ENCODE results near the gene FGD2. TPM values are rescaled to one million over a fixed set of nuclear protein-coding genes. Genes with fewer than 3 reads are reported as not detected.

The FGD2 gene
- total RNA-seq, 1 donor from 2014 or later: under 0.01 TPM

DNA sequence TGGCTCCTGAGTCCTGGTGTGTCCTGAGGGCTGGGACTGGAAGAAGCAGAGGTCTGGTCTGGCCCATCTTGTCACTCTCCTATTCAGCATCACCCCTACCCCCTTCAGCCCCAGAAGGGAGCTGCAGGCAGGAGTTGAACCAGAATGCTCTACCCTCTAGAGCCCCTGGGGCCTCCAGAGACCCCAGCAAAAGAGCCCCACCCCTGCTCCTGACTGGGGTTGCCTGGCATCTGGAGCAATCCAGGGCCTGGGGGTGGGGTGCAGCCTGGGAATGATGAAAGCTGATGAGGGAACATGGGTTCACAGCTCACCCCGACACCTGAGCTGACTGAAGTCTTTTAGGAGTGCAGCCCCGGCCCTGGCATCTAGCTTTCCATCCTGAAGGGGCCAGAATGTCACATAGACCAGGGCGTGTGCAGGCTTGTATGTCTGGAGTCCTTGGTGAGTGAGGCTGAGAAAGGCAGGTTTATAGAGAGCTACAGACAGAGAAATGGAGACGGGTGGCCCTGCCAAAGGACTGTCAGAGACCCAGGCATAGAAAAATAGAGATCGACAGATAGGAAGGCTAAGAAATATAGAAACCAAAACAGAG is 12.2 kb downstream of the FGD2 start:
- TF ChIP-seq, protein P1, sequence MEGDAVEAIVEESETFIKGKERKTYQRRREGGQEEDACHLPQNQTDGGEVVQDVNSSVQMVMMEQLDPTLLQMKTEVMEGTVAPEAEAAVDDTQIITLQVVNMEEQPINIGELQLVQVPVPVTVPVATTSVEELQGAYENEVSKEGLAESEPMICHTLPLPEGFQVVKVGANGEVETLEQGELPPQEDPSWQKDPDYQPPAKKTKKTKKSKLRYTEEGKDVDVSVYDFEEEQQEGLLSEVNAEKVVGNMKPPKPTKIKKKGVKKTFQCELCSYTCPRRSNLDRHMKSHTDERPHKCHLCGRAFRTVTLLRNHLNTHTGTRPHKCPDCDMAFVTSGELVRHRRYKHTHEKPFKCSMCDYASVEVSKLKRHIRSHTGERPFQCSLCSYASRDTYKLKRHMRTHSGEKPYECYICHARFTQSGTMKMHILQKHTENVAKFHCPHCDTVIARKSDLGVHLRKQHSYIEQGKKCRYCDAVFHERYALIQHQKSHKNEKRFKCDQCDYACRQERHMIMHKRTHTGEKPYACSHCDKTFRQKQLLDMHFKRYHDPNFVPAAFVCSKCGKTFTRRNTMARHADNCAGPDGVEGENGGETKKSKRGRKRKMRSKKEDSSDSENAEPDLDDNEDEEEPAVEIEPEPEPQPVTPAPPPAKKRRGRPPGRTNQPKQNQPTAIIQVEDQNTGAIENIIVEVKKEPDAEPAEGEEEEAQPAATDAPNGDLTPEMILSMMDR (IDR thresholded peaks at IDR 0.05; ENCODE audit: insufficient read depth, low read length, severe bottlenecking): no peak
- no peak for FAIRE-seq
- Histone ChIP-seq H3K36me3 (ENCODE audit: control insufficient read depth, insufficient read depth, low read length) (no peaks in the 10 kb centered on the region), H3K27me3 (ENCODE audit: control insufficient read depth, insufficient read depth, low read length) (no peaks in the 10 kb centered on the region), H3K4me3 (ENCODE audit: low read depth, low read length) (no peak overlapping the region)
- no peak for DNase-seq (ENCODE audit: low read depth)

DNA sequence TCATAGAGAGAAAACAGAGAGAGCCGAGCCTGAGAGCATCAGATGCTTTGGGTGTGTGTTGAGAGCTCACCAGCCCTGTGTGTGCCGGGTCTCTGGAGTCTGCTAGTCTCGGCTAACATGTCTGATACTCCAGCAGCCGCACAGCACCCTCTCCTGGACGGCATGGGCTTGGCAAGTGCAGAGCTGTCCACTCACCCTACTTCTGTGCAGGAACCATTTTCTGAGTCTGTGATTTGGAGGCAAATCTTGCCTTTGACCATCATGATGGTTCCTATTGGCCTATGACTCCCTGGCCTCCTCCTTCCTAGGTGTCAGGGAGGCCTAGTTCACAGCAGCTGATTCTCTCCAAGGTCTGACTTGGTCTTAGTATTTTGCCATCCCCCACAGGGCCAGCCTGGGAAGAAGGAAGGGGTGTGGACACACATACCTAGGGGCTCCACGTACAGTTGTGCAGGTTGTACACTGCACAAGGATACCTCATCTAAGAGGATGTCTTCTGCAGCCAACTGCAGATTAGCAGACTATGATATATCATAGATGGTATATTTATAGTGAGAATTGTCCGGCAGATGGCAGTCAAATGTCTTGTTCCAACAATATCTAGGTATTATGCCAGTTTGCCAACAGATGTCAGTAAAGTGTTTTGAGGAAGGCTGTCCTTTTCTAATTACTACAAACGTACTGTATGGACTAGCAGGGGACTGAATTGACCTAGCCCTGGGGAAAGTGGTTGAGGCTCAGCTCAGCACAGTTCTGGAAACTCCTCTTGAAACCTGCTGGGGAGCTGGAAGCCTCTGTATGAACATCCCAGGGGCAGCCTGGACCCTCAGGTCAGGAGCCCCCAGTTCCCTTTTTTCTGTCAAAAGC is 13.0 kb downstream of the FGD2 start:
- H3K27me3 ChIP-seq (ENCODE audit: control insufficient read depth, insufficient read depth, low read length): no peaks in the 10 kb centered on the region
- H3K36me3 ChIP-seq (ENCODE audit: control insufficient read depth, insufficient read depth, low read length): no peaks in the 10 kb centered on the region
- TF ChIP-seq, protein P1 (IDR thresholded peaks at IDR 0.05; ENCODE audit: insufficient read depth, low read length, severe bottlenecking): peak; percentile 98
- DNase-seq (ENCODE audit: low read depth): peak; percentile 81
- FAIRE-seq: no peak
- no peak overlapping the region for H3K4me3 ChIP-seq (ENCODE audit: low read depth, low read length)

DNA sequence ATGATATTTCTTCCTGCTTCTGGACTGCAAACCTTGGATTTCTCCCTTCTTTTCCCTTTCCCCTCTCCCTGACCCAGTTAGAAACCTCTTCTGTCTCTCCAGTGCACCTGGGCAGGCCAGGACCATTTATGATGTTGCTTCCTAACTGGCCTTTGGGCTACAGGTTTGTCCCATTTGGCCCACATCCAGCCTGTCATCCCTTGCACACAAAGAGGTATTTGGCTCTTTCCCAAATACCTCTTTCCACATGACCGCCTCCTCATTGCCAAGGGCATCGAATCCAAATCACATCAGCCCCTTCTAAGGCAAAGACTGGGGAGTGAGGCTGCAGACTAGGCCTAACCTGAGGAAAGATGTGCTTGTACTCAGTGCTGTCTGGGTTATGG is 13.6 kb downstream of the FGD2 start:
- TF ChIP-seq, protein P1 (IDR thresholded peaks at IDR 0.05; ENCODE audit: insufficient read depth, low read length, severe bottlenecking): no peak
- no peaks in the 10 kb centered on the region for H3K36me3 ChIP-seq (ENCODE audit: control insufficient read depth, insufficient read depth, low read length)
- FAIRE-seq (no peak), DNase-seq (ENCODE audit: low read depth) (peak; percentile 50)
- H3K27me3 ChIP-seq (ENCODE audit: control insufficient read depth, insufficient read depth, low read length): no peaks in the 10 kb centered on the region
- no peak overlapping the region for H3K4me3 ChIP-seq (ENCODE audit: low read depth, low read length)

DNA sequence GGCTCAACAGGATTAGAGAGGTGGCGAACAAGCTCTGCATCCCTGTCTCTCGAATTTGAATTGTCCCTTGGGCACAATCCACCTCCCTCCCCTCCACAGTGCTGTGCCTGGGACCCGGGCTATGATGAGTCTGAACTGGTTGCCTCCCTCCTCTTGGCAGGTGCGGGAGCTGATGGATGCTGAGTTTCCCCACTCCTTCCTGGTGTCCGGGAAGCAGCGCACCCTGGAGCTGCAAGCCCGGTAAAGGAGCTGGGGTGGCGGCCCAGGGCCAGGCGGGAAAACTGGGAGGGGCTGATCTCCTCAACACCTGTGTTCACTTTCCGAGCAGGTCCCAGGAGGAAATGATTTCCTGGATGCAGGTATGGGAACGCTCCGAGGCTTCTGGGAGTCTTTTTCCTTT is 14.9 kb downstream of the FGD2 start:
- DNase-seq (ENCODE audit: low read depth) (no peak), FAIRE-seq (no peak)
- Histone ChIP-seq H3K4me3 (ENCODE audit: low read depth, low read length) (no peak overlapping the region), H3K27me3 (ENCODE audit: control insufficient read depth, insufficient read depth, low read length) (no peaks in the 10 kb centered on the region), H3K36me3 (ENCODE audit: control insufficient read depth, insufficient read depth, low read length) (no peaks in the 10 kb centered on the region)
- TF ChIP-seq, protein P1 (IDR thresholded peaks at IDR 0.05; ENCODE audit: insufficient read depth, low read length, severe bottlenecking): no peak

DNA sequence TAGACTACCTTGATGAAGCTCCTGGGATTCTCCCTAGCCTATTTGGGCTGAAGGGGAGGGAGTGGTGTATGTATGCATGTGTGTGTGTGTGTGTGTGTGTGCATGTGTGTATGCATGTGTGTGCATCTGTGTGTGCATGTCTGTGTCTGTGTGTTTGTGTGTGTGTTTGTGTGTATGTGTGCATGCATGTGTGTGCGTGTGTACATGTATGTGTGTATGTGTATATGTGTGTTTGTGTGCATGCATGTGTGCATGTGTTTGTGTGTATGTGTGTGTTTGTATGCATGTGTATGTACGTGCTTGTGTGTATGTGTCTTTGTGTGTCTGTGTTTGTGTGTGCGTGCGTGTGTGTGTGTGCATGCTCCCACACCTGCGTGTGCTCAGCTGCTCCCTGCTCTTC is 15.4 kb downstream of the FGD2 start:
- no peaks in the 10 kb centered on the region for H3K36me3 ChIP-seq (ENCODE audit: control insufficient read depth, insufficient read depth, low read length)
- H3K27me3 ChIP-seq (ENCODE audit: control insufficient read depth, insufficient read depth, low read length): no peaks in the 10 kb centered on the region
- no peak overlapping the region for H3K4me3 ChIP-seq (ENCODE audit: low read depth, low read length)
- TF ChIP-seq, protein P1 (IDR thresholded peaks at IDR 0.05; ENCODE audit: insufficient read depth, low read length, severe bottlenecking): no peak
- no peak for FAIRE-seq
- no peak for DNase-seq (ENCODE audit: low read depth)

Measured in bronchial epithelial cell (primary cell).